RWPE1 (cell line): ENCODE data around the gene TNNC2.
A peak's percentile ranks its signal among the peaks of the same experiment; 100 is the strongest.
"Not testable (repeated sequence)": the region's sequence is repeated elsewhere in the genome, so short reads cannot be mapped to it uniquely, and the experiment has no call there.

Source experiments
- CTCF ChIA-PET: fragments of 350-600 bp; sonication (Branson Sonifier 250); formaldehyde crosslinking; extraction: SDS; loops from one replicate; lab custom pipeline; 2021; lab: Yijun Ruan, JAX
- POLR2A ChIA-PET: fragments of 400-600 bp; formaldehyde crosslinking; extraction: SDS; loops from one replicate; lab custom pipeline; 2020; ENCODE audit warnings: antibody characterized with exemption; ENCODE audit not compliant: low non-redundant PET; lab: Yijun Ruan, JAX
- DNase-seq: peaks from one replicate; pipeline ENCODE4 v3.0.0; 2012; ENCODE audit warnings: low spot score
- H3K27ac ChIP-seq: fragments of 450-650 bp; 2 replicates; pipeline ENCODE4 v1.5.1; 2017
- TF ChIP-seq, protein P1 (sequence below): fragments of 450-650 bp; conservative IDR thresholded peaks from 2 replicates; pipeline ENCODE4 v1.5.1; 2017; ENCODE audit warnings: low read depth, mild to moderate bottlenecking

The TNNC2 gene

DNA sequence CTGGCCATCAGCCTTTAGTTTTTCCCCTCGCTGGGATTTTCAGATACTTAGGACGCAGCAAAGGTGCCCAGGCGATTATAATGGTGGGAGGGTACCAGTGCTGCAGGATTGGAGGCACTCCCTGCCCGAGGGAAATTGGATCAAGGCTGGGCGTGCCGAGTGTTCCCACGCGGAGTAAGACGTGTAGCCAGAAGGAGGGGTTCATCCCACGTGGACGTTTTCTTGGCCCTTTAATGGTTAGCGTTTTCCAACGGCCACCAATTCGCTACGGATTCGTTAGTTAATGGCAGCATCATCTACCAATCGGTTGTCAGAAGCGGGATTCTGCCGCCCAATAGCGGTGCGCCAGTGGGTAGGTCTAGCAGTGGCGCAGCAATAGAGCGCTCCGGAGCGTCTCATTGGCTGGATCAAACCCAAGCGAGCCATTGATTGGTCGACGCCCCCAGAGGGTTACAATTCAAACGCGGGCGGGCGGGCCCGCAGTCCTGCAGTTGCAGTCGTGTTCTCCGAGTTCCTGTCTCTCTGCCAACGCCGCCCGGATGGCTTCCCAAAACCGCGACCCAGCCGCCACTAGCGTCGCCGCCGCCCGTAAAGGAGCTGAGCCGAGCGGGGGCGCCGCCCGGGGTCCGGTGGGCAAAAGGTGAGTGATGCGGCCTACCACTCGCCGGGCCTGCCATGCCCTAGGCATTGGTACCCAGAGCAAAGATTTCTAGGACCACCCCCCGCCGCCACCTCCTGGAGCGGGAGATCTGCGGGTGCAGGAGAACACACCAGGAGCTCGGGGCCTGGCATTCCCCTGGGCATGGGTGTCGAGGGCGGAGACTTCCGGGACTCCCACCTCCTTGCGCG is 14.7 kb downstream of the TNNC2 start, which contains the start of gene UBE2C:
UBE2C (plus strand) TSS at position 488 of the 849 bp plus-strand sequence; CDS start at position 540, 52 bp downstream.
- TF ChIP-seq, protein P1, sequence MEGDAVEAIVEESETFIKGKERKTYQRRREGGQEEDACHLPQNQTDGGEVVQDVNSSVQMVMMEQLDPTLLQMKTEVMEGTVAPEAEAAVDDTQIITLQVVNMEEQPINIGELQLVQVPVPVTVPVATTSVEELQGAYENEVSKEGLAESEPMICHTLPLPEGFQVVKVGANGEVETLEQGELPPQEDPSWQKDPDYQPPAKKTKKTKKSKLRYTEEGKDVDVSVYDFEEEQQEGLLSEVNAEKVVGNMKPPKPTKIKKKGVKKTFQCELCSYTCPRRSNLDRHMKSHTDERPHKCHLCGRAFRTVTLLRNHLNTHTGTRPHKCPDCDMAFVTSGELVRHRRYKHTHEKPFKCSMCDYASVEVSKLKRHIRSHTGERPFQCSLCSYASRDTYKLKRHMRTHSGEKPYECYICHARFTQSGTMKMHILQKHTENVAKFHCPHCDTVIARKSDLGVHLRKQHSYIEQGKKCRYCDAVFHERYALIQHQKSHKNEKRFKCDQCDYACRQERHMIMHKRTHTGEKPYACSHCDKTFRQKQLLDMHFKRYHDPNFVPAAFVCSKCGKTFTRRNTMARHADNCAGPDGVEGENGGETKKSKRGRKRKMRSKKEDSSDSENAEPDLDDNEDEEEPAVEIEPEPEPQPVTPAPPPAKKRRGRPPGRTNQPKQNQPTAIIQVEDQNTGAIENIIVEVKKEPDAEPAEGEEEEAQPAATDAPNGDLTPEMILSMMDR = no peak
- peak; percentile 100 for DNase-seq
- POLR2A ChIA-PET = no interaction called here
- peak within 1 kb of the TSS; percentile 86 for H3K27ac ChIP-seq
- CTCF ChIA-PET = interaction anchor here (0.5 to 1.4 kb wide), 5 partner anchors 10 to 376 kb away, joined by 3 to 9 read pairs (median 5); no protein-coding TSS in a partner anchor

GRCh38 chr20:45810191-45810970 is 16.7 kb downstream of the TNNC2 start:
- no peak for DNase-seq
- ChIA-PET CTCF (no interaction called here), POLR2A (no interaction called here)
- peak overlapping the region; percentile 86 for H3K27ac ChIP-seq
- TF ChIP-seq, protein P1 = no peak

DNA sequence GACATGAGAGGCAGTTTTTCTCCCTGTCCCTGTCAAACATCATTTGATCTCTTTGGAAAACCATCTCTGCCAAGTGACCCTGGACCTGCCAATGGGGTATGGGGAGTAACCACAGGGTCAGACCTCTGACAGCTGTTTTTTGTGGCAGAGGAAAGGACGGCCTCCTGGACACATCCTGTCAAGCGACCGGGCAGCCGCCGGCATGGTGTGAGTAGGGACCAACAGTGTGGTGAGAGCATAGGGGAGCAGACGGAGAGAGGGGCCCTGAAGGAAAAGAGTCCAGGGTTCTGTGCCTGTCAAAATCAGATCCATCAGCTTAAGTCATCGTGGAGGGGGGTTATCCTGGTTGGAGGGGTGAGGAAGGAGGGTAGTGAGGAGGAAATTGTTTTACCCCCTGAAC is 25.3 kb downstream of the TNNC2 start:
- CTCF ChIA-PET = interaction anchor here (1.1 kb wide), 1 partner anchor 483 kb away, joined by 4 read pairs; no protein-coding TSS in a partner anchor
- DNase-seq = no peak
- POLR2A ChIA-PET = interaction anchor here (0.6 kb wide), 1 partner anchor 132 kb away, joined by 4 read pairs; no protein-coding TSS in a partner anchor
- TF ChIP-seq, protein P1 = no peak
- H3K27ac ChIP-seq = no peak overlapping the region

DNA sequence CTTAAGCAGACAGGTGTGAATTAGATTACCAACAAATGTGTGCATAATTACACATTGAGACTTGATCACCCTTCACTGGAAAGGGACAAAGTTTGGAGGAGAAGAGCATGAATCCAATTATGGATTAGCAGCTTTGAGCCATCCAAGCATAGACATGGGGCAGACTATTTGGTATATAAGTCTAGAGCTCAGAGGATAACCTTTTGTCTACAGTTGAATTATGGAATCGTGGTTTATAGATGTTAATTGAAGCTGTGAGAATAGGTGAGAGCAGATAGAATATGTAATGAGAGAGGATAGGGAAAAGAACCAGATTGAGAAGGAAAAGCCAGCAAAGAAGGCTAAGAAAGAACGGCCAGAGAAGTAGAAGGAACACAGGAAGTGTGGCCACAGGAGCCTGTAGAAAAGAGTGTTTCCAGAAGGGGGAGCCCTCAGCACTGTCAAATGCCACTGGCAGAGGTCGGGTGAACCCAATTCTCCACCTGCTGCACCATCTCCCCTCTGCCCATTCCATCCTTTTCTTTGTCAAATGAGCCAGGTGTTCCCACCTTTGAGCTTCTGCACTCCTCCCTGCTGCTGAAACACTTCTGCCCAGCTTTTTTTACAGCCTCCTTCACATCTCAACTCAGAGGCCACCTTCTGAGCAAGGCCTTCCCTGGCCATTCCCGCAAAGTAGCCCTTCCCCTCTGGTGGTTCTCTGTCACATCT is 28.0 kb downstream of the TNNC2 start:
- POLR2A ChIA-PET = interaction anchor here (0.5 kb wide), 1 partner anchor 15 kb away, joined by 3 read pairs; no protein-coding TSS in a partner anchor
- CTCF ChIA-PET = interaction anchor here (0.5 to 1.8 kb wide), 20 partner anchors 9 to 880 kb away, joined by 3 to 12 read pairs (median 4); no protein-coding TSS in a partner anchor
- TF ChIP-seq, protein P1 = peak; percentile 86
- peak; percentile 64 for DNase-seq
- H3K27ac ChIP-seq = peak overlapping the region; percentile 24; the same call in 1 of the 2 replicates

GRCh38 chr20:45797955-45798354 is 29.2 kb downstream of the TNNC2 start:
- CTCF ChIA-PET = interaction anchor here (1.0 to 1.4 kb wide), 2 partner anchors 8 to 10 kb away, joined by 3 to 4 read pairs; no protein-coding TSS in a partner anchor
- H3K27ac ChIP-seq, POLR2A ChIA-PET, DNase-seq: not testable (repeated sequence)

GRCh38 chr20:45797510-45797909 is 29.6 kb downstream of the TNNC2 start:
- POLR2A ChIA-PET, DNase-seq, H3K27ac ChIP-seq, CTCF ChIA-PET: not testable (repeated sequence)
